Caco-2 (cell line): ENCODE results near the gene TEKT3. TPM values are rescaled to one million over a fixed set of nuclear protein-coding genes. Genes with fewer than 3 reads are reported as not detected.

Experiments
- BruUV-seq: library from RNA; stranded (reverse); fragments of 400-500 nt; replicated peaks from 2 replicates; lab custom pipeline; 2021; lab: Mats Ljungman, UMichigan
- CTCF ChIA-PET: fragments of 300-600 bp; sonication (Branson Sonifier 250); formaldehyde crosslinking; loops from one replicate; lab custom pipeline; 2022; ENCODE audit warnings: antibody characterized with exemption; lab: Charles Lee
- POLR2A ChIA-PET: fragments of 300-600 bp; sonication (Branson Sonifier 250); formaldehyde crosslinking; loops from one replicate; lab custom pipeline; 2022; ENCODE audit warnings: antibody characterized with exemption; lab: Charles Lee
- DNase-seq, 2 experiments: peaks; one replicate each; pipeline versions ENCODE4 v3.0.0 to v3.0.0-alpha.2; 2020 to 2022
- H3K27me3 ChIP-seq: replicated peaks from 2 replicates; pipeline ENCODE4 v1.6.0; 2011; ENCODE audit warnings: low read length; ENCODE audit not compliant: control insufficient read depth, insufficient read depth
- H3K36me3 ChIP-seq: 2 replicates; pipeline ENCODE4 v1.5.1; 2011; ENCODE audit warnings: low read length; ENCODE audit not compliant: control insufficient read depth, insufficient read depth
- H3K4me1 ChIP-seq: fragments of 250-450 bp; sonication (Bioruptor Pico); 2 replicates; pipeline ENCODE4 v1.5.1; 2020; ENCODE audit warnings: mild to moderate bottlenecking
- H3K4me3 ChIP-seq: 2 replicates; pipeline ENCODE4 v1.5.1; 2011; ENCODE audit warnings: low read depth, mild to moderate bottlenecking, control low read depth, low read length
- H3K9me3 ChIP-seq: fragments of 250-450 bp; sonication (Bioruptor Pico); 2 replicates; pipeline ENCODE4 v1.5.1; 2020; ENCODE audit warnings: mild to moderate bottlenecking, moderate library complexity
- H3K27ac Mint-ChIP-seq: one replicate; pipeline ENCODE4 v1.8.0; 2022; ENCODE audit warnings: mixed read lengths; ENCODE audit not compliant: unreplicated experiment
- H3K27me3 Mint-ChIP-seq: one replicate; pipeline ENCODE4 v1.8.0; 2022; ENCODE audit warnings: mixed read lengths; ENCODE audit not compliant: insufficient read depth, unreplicated experiment
- H3K36me3 Mint-ChIP-seq: one replicate; pipeline ENCODE4 v1.8.0; 2022; ENCODE audit warnings: mild to moderate bottlenecking, mixed read lengths; ENCODE audit not compliant: insufficient read depth, unreplicated experiment
- H3K4me1 Mint-ChIP-seq: one replicate; pipeline ENCODE4 v1.8.0; 2022; ENCODE audit warnings: low read depth, mixed read lengths; ENCODE audit not compliant: unreplicated experiment
- H3K4me3 Mint-ChIP-seq: one replicate; pipeline ENCODE4 v1.8.0; 2022; ENCODE audit warnings: mild to moderate bottlenecking, moderate library complexity, mixed read lengths; ENCODE audit not compliant: unreplicated experiment
- H3K9me3 Mint-ChIP-seq: one replicate; pipeline ENCODE4 v1.8.0; 2022; ENCODE audit warnings: mixed read lengths; ENCODE audit not compliant: unreplicated experiment
- CTCF ChIP-seq, 2 experiments: fragments of 200-600 bp in 1 of 2; IDR thresholded peaks; 1 replicate in 1 of 2; 2 replicates in 1 of 2; pipeline versions ENCODE4 v1.5.1 to v1.8.0; 2011 to 2022; ENCODE audit warnings: antibody characterized with exemption in 1 of 2, control low read depth in 1 of 2, inconsistent platforms in 1 of 2, low read depth in 1 of 2, low read length in 1 of 2, mild to moderate bottlenecking in 1 of 2, moderate library complexity in 1 of 2; ENCODE audit not compliant: insufficient read depth in 1 of 2, severe bottlenecking in 1 of 2, unreplicated experiment in 1 of 2
- intact Hi-C: fragments of 100-400 bp; cut with micrococcal nuclease; formaldehyde crosslinking; loops from one replicate; pipeline ENCODE4 v1.10.0; 2022; ENCODE audit not compliant: unreplicated experiment
- total RNA-seq: library from RNA; stranded (reverse); gene quantifications from 2 replicates; pipeline ENCODE4 v1.2.3, GENCODE V29; 2022

TEKT3 gene
- total RNA-seq, 1 experiment from 2014 or later = 0.43 TPM

- no peak overlapping the region for H3K4me3 Mint-ChIP-seq
- peaks cover under 1% of the 10 kb centered on the region for H3K9me3 Mint-ChIP-seq
- TF ChIP-seq CTCF (IDR thresholded peaks at IDR 0.05; ENCODE audit: insufficient read depth in 1 of 2, low read depth in 1 of 2, low read length in 1 of 2, severe bottlenecking in 1 of 2, unreplicated experiment in 1 of 2) = no peak
- H3K27me3 Mint-ChIP-seq = no peaks in the 10 kb centered on the region
- Histone ChIP-seq H3K4me1 (no peaks in the 10 kb centered on the region), H3K4me3 (no peak overlapping the region), H3K27me3 (no peaks in the 10 kb centered on the region), H3K36me3 (no peaks in the 10 kb centered on the region), H3K9me3 (no peaks in the 10 kb centered on the region)
- no peak for DNase-seq
- no peaks in the 10 kb centered on the region for H3K36me3 Mint-ChIP-seq
- intact Hi-C loops = no loop called here
- H3K4me1 Mint-ChIP-seq = no peaks in the 10 kb centered on the region
- ChIA-PET POLR2A (no interaction called here), CTCF (no interaction called here)
- no peak overlapping the region for H3K27ac Mint-ChIP-seq
- BruUV-seq = no TSS peak
These were observed 19.8 kb upstream of the TEKT3 start for GRCh38 chr17:15361151-15361550.

- TF ChIP-seq CTCF (IDR thresholded peaks at IDR 0.05; ENCODE audit: insufficient read depth in 1 of 2, low read depth in 1 of 2, low read length in 1 of 2, severe bottlenecking in 1 of 2, unreplicated experiment in 1 of 2) = no peak
- DNase-seq = no peak
- H3K4me1 Mint-ChIP-seq = peaks cover 9% of the 10 kb centered on the region
- ChIA-PET POLR2A (no interaction called here), CTCF (no interaction called here)
- no peaks in the 10 kb centered on the region for H3K27me3 ChIP-seq
- H3K27ac Mint-ChIP-seq = no peak overlapping the region
- peaks cover 9% of the 10 kb centered on the region for H3K9me3 Mint-ChIP-seq
- H3K27me3 Mint-ChIP-seq = no peaks in the 10 kb centered on the region
- no peaks in the 10 kb centered on the region for H3K9me3 ChIP-seq
- H3K4me3 Mint-ChIP-seq = no peak overlapping the region
- no TSS peak for BruUV-seq
- H3K4me3 ChIP-seq = no peak overlapping the region
- H3K36me3 Mint-ChIP-seq = no peaks in the 10 kb centered on the region
- no peaks in the 10 kb centered on the region for H3K36me3 ChIP-seq
- intact Hi-C loops = no loop called here
- no peaks in the 10 kb centered on the region for H3K4me1 ChIP-seq
These were observed 12.9 kb upstream of the TEKT3 start for GRCh38 chr17:15354256-15354655.

- Histone ChIP-seq H3K4me1 (no peaks in the 10 kb centered on the region), H3K27me3 (no peaks in the 10 kb centered on the region), H3K9me3 (no peaks in the 10 kb centered on the region), H3K36me3 (no peaks in the 10 kb centered on the region), H3K4me3 (no peak overlapping the region)
- H3K27me3 Mint-ChIP-seq = no peaks in the 10 kb centered on the region
- TF ChIP-seq CTCF (IDR thresholded peaks at IDR 0.05; ENCODE audit: insufficient read depth in 1 of 2, low read depth in 1 of 2, low read length in 1 of 2, severe bottlenecking in 1 of 2, unreplicated experiment in 1 of 2) = no peak
- POLR2A ChIA-PET = no interaction called here
- no TSS peak for BruUV-seq
- CTCF ChIA-PET = no interaction called here
- peaks cover 9% of the 10 kb centered on the region for H3K9me3 Mint-ChIP-seq
- no peaks in the 10 kb centered on the region for H3K36me3 Mint-ChIP-seq
- H3K27ac Mint-ChIP-seq = no peak overlapping the region
- H3K4me3 Mint-ChIP-seq = no peak overlapping the region
- intact Hi-C loops = no loop called here
- no peak for DNase-seq
- H3K4me1 Mint-ChIP-seq = peaks cover 14% of the 10 kb centered on the region
These were observed 10.5 kb upstream of the TEKT3 start for GRCh38 chr17:15351925-15352324.
